GM12873 (cell line): ENCODE results near the gene ZBTB20.
A peak's percentile ranks its signal among the peaks of the same experiment; 100 is the strongest.

ENCODE experiments used
- CTCF ChIP-seq: IDR thresholded peaks from 2 replicates; pipeline ENCODE4 v1.5.1; 2012; ENCODE audit warnings: low read depth, mild to moderate bottlenecking, moderate library complexity, low read length, control low read depth; ENCODE audit not compliant: insufficient read depth; ENCODE audit errors: missing control alignments

Gene ZBTB20

GRCh38 chr3:114336122-114336697 lies 810.9 kb downstream of the ZBTB20 start:
- TF ChIP-seq CTCF, result peak; percentile 26

- TF ChIP-seq CTCF, result no peak
Observed at GRCh38 chr3:114333923-114334240, 813.2 kb downstream of the ZBTB20 start.

GRCh38 chr3:114333180-114333922 lies 813.7 kb downstream of the ZBTB20 start:
- TF ChIP-seq CTCF, result no peak

- TF ChIP-seq CTCF, result no peak
Observed at GRCh38 chr3:114332342-114333179, 814.5 kb downstream of the ZBTB20 start.

DNA sequence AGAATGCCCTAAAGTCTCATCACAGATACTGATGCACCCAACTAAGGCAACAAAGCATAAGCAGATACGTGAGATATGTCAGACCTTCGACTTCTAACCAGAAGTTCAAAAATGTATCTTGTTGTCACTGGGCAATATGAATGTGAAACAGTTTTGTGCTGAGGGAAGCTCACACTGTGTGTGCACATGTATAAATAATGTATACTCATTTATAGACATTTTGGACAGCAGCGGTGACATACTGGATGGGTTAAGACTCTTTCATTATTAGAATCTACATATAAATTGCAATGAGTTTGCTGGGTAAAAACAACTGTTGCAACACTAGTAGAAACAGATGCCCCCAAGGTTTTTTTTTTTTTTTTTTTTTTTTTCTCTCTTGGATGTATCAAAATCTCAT lies 815.4 kb downstream of the ZBTB20 start:
- no peak for TF ChIP-seq CTCF

DNA sequence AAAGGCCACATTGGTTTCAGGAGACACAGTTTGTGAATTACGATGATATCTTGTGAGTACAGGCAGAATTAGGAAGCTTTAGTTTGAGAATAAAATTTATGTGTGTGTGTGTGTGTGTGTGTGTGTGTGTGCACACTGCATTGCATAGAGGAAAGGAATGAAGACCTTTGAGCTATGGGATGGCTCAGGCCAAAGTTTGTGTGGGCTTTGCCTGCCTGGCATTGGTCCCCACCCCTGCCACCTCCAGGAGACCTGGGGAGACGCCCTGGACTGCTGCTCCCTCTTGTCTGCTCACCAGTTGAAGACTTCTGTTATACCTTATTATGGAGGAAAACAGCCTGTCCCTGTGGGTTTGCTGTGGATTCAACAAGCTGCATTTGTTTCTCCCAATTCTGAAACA lies 816.1 kb downstream of the ZBTB20 start:
- TF ChIP-seq CTCF, result no peak

GRCh38 chr3:114329823-114330222 lies 817.3 kb downstream of the ZBTB20 start:
- TF ChIP-seq CTCF, result no peak
